IPS-NIHi11 (cell line): ENCODE measurements around the gene DEAF1.
A peak's percentile ranks its signal among the peaks of the same experiment; 100 is the strongest.

ENCODE experiments used
- DNase-seq: peaks from one replicate; pipeline ENCODE4 v3.0.0; 2012; ENCODE audit warnings: mixed read lengths, low spot score

The DEAF1 gene

GRCh38 chr11:645536-645935 lies 49.5 kb downstream of the DEAF1 start:
- peak; percentile 17 for DNase-seq

- DNase-seq = peak; percentile 5
Observed at GRCh38 chr11:643849-644738, 50.9 kb downstream of the DEAF1 start.

- DNase-seq = no peak
Observed at GRCh38 chr11:643366-643765, 51.7 kb downstream of the DEAF1 start.

- no peak for DNase-seq
Observed at GRCh38 chr11:641806-642370, 53.1 kb downstream of the DEAF1 start.

- no peak for DNase-seq
Observed at GRCh38 chr11:640021-640706, 54.9 kb downstream of the DEAF1 start.

- no peak for DNase-seq
Observed at GRCh38 chr11:639332-639955, 55.6 kb downstream of the DEAF1 start.

- no peak for DNase-seq
Observed at GRCh38 chr11:638631-639331, 56.2 kb downstream of the DEAF1 start.

GRCh38 chr11:637593-638521 lies 57.2 kb downstream of the DEAF1 start:
- no peak for DNase-seq

- DNase-seq = no peak
Observed at GRCh38 chr11:637333-637592, 57.8 kb downstream of the DEAF1 start.

- peak; percentile 70 for DNase-seq
Observed at GRCh38 chr11:636511-637332, 58.3 kb downstream of the DEAF1 start, which contains the start of gene DRD4. Gene DRD4, plus strand, starts transcription at chr11:637269. Its CDS starts 36 bp downstream, at chr11:637305.

GRCh38 chr11:635945-636510 lies 59.0 kb downstream of the DEAF1 start:
- no peak for DNase-seq

GRCh38 chr11:630871-631270 lies 64.2 kb downstream of the DEAF1 start:
- no peak for DNase-seq

- no peak for DNase-seq
Observed at GRCh38 chr11:629237-629583, 65.8 kb downstream of the DEAF1 start.

- DNase-seq = no peak
Observed at GRCh38 chr11:628056-628455, 67.0 kb downstream of the DEAF1 start.

GRCh38 chr11:627308-627576 lies 67.8 kb downstream of the DEAF1 start:
- DNase-seq = no peak

GRCh38 chr11:626475-627307 lies 68.3 kb downstream of the DEAF1 start, which contains the start of gene SCT:
Gene SCT, minus strand, starts transcription at chr11:627181. Its CDS starts 38 bp downstream, at chr11:627143.
- peak; percentile 67 for DNase-seq

- DNase-seq = no peak
Observed at GRCh38 chr11:625636-626268, 69.3 kb downstream of the DEAF1 start.
